Tibial nerve (tissue), 4 donors: ENCODE results near the gene EXD3. TPM values are rescaled to one million over a fixed set of nuclear protein-coding genes. Genes with fewer than 3 reads are reported as not detected.

Experiments used
- DNase-seq, 2 donors: peaks; one replicate each; pipeline ENCODE4 v3.0.0-alpha.2; 2019; ENCODE audit warnings: low spot score in 2 of 2
- H3K27ac ChIP-seq, 4 donors: fragments of 200-600 bp; sonication (generic) in 3 of 4; one replicate each; pipeline ENCODE4 v1.5.1; 2017 to 2019; ENCODE audit warnings: mild to moderate bottlenecking in 1 of 4
- H3K27me3 ChIP-seq, 2 donors: fragments of 200-600 bp; sonication (generic) in 1 of 2; one replicate each; pipeline versions ENCODE4 v1.5.1 to v1.6.0; 2017 to 2019
- H3K36me3 ChIP-seq, 3 donors: fragments of 200-600 bp; sonication (generic); one replicate each; pipeline ENCODE4 v1.5.1; 2018 to 2019
- H3K4me1 ChIP-seq, 4 donors: fragments of 200-600 bp; sonication (generic) in 3 of 4; one replicate each; pipeline ENCODE4 v1.5.1; 2017 to 2019
- H3K4me3 ChIP-seq, 4 donors: fragments of 200-600 bp; sonication (generic) in 3 of 4; one replicate each; pipeline ENCODE4 v1.5.1; 2017 to 2019; ENCODE audit warnings: mild to moderate bottlenecking in 1 of 4, moderate library complexity in 1 of 4
- H3K9me3 ChIP-seq, 4 donors: fragments of 200-600 bp; sonication (generic) in 3 of 4; one replicate each; pipeline ENCODE4 v1.5.1; 2017 to 2019
- EP300 ChIP-seq, 2 donors: sonication (generic); formaldehyde crosslinking; IDR thresholded peaks; one replicate each; pipeline ENCODE4 v1.6.1; 2017; ENCODE audit warnings: antibody characterized with exemption in 2 of 2, mild to moderate bottlenecking in 1 of 2
- POLR2A ChIP-seq, 2 donors: fragments of 450-650 bp; IDR thresholded peaks; one replicate each; pipeline ENCODE4 v1.6.1; 2017; ENCODE audit warnings: antibody characterized with exemption in 2 of 2, mild to moderate bottlenecking in 2 of 2, moderate library complexity in 2 of 2
- WGBS, 2 donors: methylation state at CpG; one replicate each; pipeline ENCODE4 v1.1.5; 2018; 5-methylcytosine and 5-hydroxymethylcytosine counted together
- total RNA-seq, 4 donors: library from RNA; depleted of rRNA; stranded (reverse); fragments of >200 nt; gene quantifications; one replicate each; pipeline ENCODE4 v1.1.0, GENCODE V29; 2016
- TF ChIP-seq, protein P1 (sequence below), 5 experiments: fragments of 200-600 bp in 3 of 5; fragments of 450-650 bp in 2 of 5; sonication (generic) in 3 of 5; IDR thresholded peaks; one replicate each; pipeline ENCODE4 v1.5.1; 2016 to 2019; ENCODE audit warnings: antibody characterized with exemption in 5 of 5, mild to moderate bottlenecking in 3 of 5, moderate library complexity in 2 of 5

Gene EXD3
- total RNA-seq, 4 donors from 2014 or later, result 27.6 to 99.9 (median 55.2) TPM

DNA sequence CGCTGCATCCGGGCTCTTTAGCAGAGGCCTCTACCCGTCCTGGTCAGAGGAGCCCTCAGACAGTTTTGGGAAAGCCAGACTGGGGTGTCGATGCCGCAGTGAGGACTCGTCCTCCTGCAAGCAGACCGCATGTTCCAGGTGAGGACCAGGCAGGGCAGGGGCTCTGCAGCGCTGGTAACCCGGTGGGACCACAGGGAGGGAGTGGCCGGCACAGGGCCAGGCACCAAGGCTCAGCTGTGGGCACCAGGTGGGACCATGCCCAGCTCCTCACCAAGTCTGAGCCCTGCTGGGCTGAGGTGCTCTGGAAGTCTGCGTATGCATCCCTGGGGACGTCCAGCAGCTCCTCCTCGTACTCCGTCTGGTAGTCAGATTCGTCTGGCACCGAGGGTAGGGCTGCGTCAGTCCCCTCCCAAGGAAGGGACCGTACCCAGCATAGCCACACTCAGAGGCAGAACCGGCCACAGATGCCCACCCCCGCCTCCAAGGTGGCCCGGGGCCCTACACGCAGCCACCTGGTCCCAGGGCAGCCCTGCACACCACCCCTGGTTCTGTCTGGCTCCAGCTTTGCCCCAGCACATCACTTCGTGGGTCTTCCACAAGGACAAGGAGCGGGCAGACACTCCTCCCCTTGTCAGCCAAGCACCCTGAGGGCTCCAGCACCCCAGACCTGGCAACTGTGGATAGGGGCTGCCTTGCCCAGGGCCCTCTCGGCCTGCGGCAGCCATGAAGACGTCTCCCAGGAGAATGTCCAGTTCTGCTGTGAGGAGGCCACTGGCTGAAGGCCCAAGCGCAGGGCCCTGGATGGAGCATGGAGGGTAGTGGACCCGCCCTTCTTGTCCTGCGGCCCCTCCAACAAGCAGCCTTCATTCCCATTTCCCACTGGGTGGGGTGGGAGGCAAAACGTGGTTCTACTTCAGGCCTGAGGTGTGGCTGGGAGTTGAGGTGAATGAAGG, 37.7 kb upstream of the EXD3 start:
- Histone ChIP-seq H3K9me3 (no peaks in the 10 kb centered on the region), H3K4me3 (no peak overlapping the region), H3K27ac (no peak overlapping the region), H3K4me1 (peaks cover 0 to 53% (median 22%) of the 10 kb centered on the region in 4 donors), H3K27me3 (no peaks in the 10 kb centered on the region), H3K36me3 (peaks cover 0 to 54% (median 4%) of the 10 kb centered on the region in 3 donors)
- no peak for DNase-seq
- TF ChIP-seq POLR2A (IDR thresholded peaks at IDR 0.05) (no peak), EP300 (IDR thresholded peaks at IDR 0.05) (no peak)
- TF ChIP-seq, protein P1, sequence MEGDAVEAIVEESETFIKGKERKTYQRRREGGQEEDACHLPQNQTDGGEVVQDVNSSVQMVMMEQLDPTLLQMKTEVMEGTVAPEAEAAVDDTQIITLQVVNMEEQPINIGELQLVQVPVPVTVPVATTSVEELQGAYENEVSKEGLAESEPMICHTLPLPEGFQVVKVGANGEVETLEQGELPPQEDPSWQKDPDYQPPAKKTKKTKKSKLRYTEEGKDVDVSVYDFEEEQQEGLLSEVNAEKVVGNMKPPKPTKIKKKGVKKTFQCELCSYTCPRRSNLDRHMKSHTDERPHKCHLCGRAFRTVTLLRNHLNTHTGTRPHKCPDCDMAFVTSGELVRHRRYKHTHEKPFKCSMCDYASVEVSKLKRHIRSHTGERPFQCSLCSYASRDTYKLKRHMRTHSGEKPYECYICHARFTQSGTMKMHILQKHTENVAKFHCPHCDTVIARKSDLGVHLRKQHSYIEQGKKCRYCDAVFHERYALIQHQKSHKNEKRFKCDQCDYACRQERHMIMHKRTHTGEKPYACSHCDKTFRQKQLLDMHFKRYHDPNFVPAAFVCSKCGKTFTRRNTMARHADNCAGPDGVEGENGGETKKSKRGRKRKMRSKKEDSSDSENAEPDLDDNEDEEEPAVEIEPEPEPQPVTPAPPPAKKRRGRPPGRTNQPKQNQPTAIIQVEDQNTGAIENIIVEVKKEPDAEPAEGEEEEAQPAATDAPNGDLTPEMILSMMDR (IDR thresholded peaks at IDR 0.05), result no peak
- WGBS, 2 donors, result 93 to 95% methylated on average over 18 to 23 of the region's 31 CpGs

DNA sequence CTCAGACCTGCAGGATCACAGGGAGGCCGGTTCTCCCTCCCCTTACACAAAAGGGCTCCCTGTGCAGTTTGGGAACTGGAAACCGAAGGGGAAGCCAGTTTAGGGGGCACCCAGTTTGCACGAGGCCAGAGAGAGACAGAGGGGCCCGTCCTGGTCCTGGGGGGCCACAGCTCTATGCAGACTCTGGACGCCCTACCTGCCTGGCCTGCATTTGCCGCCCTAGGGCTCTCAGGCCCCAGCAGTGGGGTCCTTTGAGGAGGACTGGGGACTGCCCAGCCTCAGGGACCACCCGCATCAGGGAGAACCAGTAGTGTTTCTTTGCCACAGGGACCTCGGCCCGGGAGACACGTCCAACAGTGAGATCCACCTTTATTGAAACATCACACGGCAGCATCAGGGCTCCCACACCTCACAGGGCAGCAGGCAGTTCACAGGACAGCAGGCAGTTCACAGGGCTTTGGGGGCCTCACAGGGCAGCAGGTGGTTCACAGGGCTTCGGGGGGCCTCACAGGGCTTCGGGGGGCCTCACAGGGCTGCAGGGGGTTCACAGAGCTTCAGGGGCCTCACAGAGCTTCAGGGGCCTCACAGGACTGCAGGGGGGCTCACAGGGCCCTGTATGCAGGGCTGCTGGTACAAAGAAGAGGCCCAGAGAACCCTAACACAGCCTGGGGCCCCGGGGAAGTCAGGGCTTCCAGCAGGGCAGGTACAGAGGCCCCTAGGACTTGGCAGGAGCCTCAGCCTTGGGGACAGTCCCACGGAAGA, 36.8 kb upstream of the EXD3 start:
- TF ChIP-seq, protein P1 (IDR thresholded peaks at IDR 0.05), result no peak
- no peak for TF ChIP-seq POLR2A (IDR thresholded peaks at IDR 0.05)
- TF ChIP-seq EP300 (IDR thresholded peaks at IDR 0.05), result no peak
- Histone ChIP-seq H3K36me3 (peaks cover 0 to 58% (median 4%) of the 10 kb centered on the region in 3 donors), H3K9me3 (no peaks in the 10 kb centered on the region), H3K27ac (peak overlapping the region; percentile 26 to 94 (median 78)), H3K27me3 (no peaks in the 10 kb centered on the region), H3K4me1 (peaks cover 0 to 61% (median 30%) of the 10 kb centered on the region in 4 donors), H3K4me3 (peak overlapping the region; percentile 32 to 93 (median 70))
- 45 to 47% methylated on average over 10 to 11 of the region's 15 CpGs for WGBS, 2 donors
- no peak for DNase-seq

DNA sequence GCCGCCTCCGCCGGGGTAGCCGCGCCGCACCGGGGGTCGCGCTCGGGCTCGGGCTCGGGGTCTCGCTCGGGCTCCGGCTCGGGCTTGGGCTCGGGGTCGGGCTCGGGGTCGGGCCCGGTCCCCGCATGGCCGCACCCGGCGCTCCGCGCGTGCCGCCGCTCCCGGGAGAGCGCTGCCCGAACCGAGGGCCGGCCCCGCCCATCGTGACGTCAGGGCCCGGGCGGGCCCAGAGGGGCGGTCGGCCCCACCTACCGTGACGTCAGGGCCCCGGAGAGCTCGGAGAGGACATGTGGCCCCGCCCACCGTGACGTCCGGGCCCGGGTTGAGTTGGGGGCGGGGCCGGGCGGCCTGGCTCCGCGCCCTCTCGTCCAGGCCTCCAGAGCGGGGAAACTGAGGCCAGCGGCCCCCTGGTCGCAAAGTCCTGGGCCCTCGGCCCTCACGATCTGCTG, 36.2 kb upstream of the EXD3 start, which contains the start of gene NSMF:
NSMF (minus strand) TSS at position 183 of the 449 bp plus-strand sequence. CDS start 232 bp downstream, outside the sequence.
- WGBS, 2 donors, result 0 to 1% methylated on average over 10 to 37 of the region's 62 CpGs
- H3K4me1 ChIP-seq, result peaks cover 0 to 67% (median 36%) of the 10 kb centered on the region in 4 donors
- DNase-seq, result peak; percentile 90 to 92
- TF ChIP-seq, protein P1 (IDR thresholded peaks at IDR 0.05), result peak in 2 of 5 experiments; percentile 32 to 49
- TF ChIP-seq EP300 (IDR thresholded peaks at IDR 0.05), result peak; percentile 57 to 66
- peak; percentile 96 to 98 for TF ChIP-seq POLR2A (IDR thresholded peaks at IDR 0.05)
- H3K9me3 ChIP-seq, result no peaks in the 10 kb centered on the region
- H3K36me3 ChIP-seq, result peaks cover 0 to 53% (median 4%) of the 10 kb centered on the region in 3 donors
- H3K27me3 ChIP-seq, result no peaks in the 10 kb centered on the region
- H3K4me3 ChIP-seq, result peak within 1 kb of the TSS; percentile 53 to 93 (median 70)
- H3K27ac ChIP-seq, result peak within 1 kb of the TSS; percentile 82 to 94 (median 92)

DNA sequence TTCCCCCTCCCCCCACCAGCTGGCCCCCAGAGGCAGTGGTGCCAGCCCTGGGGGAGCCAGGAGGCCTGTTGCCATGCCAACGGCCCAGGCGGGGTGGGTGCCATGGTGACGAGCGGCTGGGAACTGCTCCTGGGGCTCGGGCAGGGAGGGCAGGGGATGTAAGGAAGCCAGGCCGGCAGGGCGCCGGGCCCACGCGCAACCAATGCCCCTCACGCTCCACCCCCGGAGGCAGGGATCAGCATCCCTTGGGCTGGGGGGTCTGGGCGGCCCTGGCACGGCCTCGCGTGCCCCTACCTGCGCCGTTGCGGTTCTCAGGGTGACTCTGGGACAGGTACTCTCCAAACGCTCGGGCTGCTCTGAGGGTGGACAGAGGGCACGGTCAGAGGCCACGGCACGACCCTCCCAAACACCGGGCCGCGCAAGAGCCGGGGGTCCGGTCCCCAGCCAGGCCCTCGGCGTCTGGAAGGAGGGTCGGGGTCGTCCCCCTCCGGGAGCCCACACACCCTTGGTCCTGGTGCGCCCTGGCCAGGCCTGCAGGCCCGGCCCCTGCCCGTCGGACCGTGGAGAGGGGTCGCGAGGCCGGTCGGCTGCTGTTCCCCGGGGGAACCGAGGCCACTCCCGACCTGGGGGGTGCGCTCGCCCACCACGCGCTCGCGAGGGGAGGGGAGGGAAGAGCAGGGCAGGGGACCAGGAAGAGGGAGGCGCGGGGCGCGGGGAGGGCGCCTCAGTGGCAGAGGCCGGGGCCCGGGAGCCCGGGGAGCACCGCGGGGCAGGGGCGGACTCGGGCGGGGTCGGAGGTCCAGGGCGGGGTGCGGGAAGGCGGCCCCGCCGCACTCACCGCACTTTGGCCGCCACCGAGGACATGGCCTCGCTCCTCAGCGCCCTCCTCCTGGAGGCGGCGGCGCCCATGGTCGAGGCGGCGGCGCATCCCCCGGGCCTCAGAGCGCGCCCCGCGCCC, 35.5 kb upstream of the EXD3 start:
- Histone ChIP-seq H3K27me3 (no peaks in the 10 kb centered on the region), H3K9me3 (no peaks in the 10 kb centered on the region), H3K27ac (peak overlapping the region; percentile 82 to 94 (median 92)), H3K4me1 (peaks cover 0 to 72% (median 39%) of the 10 kb centered on the region in 4 donors), H3K4me3 (peak overlapping the region; percentile 53 to 93 (median 70)), H3K36me3 (peaks cover 0 to 47% (median 4%) of the 10 kb centered on the region in 3 donors)
- no peak for DNase-seq
- 13 to 20% methylated on average over 29 to 55 of the region's 88 CpGs for WGBS, 2 donors
- TF ChIP-seq, protein P1 (IDR thresholded peaks at IDR 0.05), result no peak
